ENCODE measurements around the gene TDRD1. TPM values are rescaled to one million over a fixed set of nuclear protein-coding genes. Genes with fewer than 3 reads are reported as not detected.

Gene TDRD1
- total RNA-seq, 1 experiment from 2014 or later: not detected

DNA sequence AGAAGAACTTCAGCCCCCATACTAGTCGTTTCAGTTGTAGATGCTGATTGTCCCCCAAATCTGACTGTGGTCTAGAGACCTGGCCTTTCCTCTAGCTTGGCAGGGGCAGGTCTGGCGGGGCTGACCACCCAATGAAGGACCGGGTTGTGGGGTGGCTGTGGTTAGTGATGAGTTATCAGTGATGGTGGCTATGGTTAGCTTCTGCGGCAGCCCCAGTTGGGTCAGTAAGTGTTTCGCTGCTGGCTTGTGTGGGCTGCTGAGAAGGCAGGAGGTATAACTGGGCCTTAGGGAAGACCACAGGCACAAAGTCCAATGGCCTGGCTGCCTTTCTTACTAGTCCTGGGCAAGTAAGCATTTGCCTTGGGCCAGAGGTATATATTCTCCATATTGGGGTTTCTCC lies 81.2 kb downstream of the TDRD1 start:
- no peak for DNase-seq (ENCODE audit: low spot score)

GRCh38 chr10:114261076-114261475 lies 81.9 kb downstream of the TDRD1 start:
- no peak for DNase-seq (ENCODE audit: low spot score)

GRCh38 chr10:114262496-114262895 lies 83.3 kb downstream of the TDRD1 start:
- no peak for DNase-seq (ENCODE audit: low spot score)

GRCh38 chr10:114265392-114266053 lies 86.4 kb downstream of the TDRD1 start:
- DNase-seq (ENCODE audit: low spot score): no peak

DNA sequence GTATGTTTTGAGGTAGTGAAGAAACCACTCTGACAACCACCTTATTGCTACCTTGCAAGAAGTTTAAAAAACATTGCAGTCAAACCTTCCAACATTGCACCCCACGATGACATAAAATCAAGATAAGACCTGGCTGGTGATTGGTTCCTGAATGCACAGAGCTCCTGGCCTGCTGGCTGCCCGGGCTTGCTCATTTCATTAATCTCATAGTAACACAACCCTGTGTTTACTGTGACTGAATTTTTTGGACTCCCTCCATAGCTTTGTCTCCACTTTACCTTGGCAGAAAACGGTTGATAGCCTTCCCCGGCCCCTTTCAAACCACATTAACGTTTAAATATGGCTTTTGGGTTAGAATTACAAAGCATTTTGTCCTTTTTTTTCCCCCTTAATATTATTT lies 87.4 kb downstream of the TDRD1 start:
- no peak for DNase-seq (ENCODE audit: low spot score)

- peak; percentile 73 for DNase-seq (ENCODE audit: low spot score)
Measured at GRCh38 chr10:114271075-114271778, 92.1 kb downstream of the TDRD1 start.

DNA sequence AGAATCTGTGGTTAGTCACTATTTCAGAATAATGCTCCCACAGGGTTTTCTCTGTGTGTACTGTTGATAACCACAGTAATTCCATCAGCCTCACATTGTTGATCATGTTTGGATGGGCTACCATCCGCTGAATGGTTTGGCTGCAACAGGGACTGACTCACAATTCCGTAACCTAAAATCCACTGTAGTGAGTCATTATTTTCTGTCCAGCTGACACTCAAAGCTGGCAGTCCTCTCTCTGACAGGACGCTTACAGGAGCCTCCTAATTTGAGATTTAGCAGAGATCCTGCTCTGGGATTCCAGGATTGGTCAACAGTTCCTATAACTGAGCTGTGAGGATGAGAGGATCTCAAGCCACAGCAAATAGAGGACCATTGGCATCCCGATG lies 92.6 kb downstream of the TDRD1 start:
- no peak for DNase-seq (ENCODE audit: low spot score)

GRCh38 chr10:114272696-114273095 lies 93.5 kb downstream of the TDRD1 start:
- no peak for DNase-seq (ENCODE audit: low spot score)

GRCh38 chr10:114273910-114274309 lies 94.8 kb downstream of the TDRD1 start:
- DNase-seq (ENCODE audit: low spot score): no peak

DNA sequence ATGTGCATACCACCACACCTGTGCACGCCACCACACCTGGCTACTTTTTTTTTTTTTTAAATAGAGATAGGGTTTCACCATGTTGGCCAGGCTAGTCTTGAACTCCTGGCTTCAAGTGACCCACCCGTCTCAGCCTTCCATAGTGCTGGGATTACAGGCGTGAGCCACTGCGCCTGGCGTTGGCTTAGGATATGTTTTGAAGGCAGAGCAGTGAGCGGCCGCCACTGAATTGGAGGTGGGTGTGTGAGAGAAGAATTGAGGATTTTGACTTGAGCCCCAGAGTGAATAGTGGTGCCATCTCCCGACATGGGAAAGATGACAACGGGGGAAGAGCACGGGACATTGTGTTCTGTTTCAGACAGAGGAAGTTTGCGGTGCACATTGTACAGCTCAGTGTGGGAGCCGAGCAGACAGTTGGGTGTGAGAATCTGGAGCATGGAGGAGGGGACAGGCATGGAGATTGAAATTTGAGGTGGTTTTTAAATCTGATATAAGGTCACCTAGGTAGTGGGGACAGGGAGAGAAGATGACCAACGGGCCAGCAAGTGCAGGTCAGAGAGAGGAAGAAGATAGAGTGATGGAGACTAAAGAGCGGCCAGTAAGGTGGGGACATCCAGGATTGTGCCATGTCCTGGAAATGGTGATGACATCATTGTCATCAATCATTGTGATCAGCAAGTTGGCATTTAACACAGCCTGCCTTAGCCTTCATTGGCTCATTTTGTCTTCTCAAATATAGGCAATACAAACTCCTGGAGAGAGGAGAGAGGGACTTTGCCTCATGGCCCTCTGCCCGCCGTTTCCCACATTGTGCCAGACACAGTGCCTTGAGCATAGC lies 95.7 kb downstream of the TDRD1 start:
- no peak for DNase-seq (ENCODE audit: low spot score)

GRCh38 chr10:114276066-114276465 lies 96.9 kb downstream of the TDRD1 start:
- no peak for DNase-seq (ENCODE audit: low spot score)

DNA sequence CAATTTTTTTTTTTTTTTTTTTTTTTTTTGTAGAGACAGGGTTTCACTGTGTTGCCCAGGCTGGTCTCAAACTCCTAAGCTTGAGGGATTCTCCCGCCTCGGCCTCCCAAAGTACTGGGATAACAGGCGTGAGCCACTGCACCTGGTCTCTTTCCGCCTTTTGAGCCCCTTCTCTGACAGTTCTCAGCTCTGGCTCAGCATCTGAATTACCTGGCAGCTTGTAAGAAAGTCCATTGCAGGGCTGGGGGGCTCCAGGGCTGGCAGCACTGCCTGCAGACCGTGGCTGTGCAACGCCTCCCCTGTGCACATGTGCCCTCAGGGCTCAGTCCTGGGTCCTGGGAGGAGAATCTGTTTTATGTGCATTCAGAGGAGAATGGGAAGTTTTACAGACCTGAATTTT lies 97.5 kb downstream of the TDRD1 start:
- no peak for DNase-seq (ENCODE audit: low spot score)

DNA sequence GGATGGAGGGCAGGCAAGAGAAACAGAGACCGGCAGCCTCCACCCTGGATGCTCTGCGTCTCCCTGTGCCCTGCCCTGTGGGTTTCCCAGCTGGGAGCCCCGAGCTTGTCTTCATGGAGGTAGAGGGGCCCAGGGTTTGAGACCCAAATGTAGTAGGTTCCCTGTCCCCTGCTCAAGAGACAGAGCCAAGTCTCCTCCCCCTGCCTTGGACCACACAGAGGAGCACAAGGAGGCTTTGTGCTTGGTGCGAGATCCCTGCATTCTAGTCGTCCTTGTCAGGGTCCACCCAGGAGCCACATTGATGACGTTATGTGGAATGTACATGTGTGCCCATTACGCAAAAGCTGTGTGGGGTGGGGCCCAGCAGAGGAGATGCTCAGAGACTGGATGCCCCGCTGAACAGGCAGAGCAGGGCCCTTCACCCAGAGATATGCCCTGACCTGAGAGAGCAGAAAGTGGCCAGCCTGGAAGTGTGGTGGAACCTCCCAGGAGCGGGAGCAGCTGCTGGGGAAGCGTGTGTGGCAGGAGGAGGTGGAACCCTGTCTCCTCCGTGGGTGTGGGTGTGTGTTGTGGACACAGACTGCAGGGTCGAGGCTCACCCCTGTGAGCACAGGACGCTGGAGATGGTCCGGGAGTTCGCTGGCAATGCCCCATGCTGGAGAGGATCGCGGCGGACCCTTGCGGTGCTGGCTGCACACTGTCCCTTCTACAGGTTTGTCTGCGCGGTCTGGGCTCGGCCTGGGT lies 99.2 kb downstream of the TDRD1 start:
- DNase-seq (ENCODE audit: low spot score): no peak

- no peak for DNase-seq (ENCODE audit: low spot score)
Measured at GRCh38 chr10:114278884-114279191, 99.7 kb downstream of the TDRD1 start.

DNA sequence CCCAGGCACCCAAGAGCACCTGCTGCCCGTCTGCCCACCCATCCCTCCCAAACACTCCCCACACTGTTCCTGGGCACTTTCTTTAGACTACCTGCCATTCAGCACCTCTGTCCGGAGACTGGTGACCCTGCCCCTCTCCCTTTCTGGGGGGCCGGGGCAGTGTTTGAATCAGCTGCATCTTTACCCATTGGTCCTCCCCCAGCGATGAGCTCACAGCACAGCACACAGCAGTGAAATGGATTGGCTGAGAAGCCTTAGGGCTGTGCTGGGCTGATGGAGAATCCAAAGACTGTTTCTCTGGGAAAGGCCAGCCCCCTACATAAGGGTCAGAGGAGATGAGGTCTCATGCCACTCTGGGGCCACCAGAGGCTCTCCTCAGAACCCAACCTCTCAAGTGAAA lies 100.1 kb downstream of the TDRD1 start:
- no peak for DNase-seq (ENCODE audit: low spot score)

GRCh38 chr10:114279901-114280644 lies 100.9 kb downstream of the TDRD1 start:
- DNase-seq (ENCODE audit: low spot score): peak; percentile 53

- DNase-seq (ENCODE audit: low spot score): no peak
Measured at GRCh38 chr10:114281006-114281405, 101.9 kb downstream of the TDRD1 start.

- DNase-seq (ENCODE audit: low spot score): no peak
Measured at GRCh38 chr10:114281461-114281860, 102.3 kb downstream of the TDRD1 start.

All from HT-29 (cell line).